IMR-90 (cell line): ENCODE results near the gene CXCL9. TPM values are rescaled to one million over a fixed set of nuclear protein-coding genes. Genes with fewer than 3 reads are reported as not detected.

Source experiments
- ATAC-seq: fragments of 200-7000 bp; cut with Tn5 transposase; 2 replicates; pipeline ENCODE4 v1.9.1; 2020; ENCODE audit warnings: low read depth, mild to moderate bottlenecking, moderate library complexity
- BruUV-seq: library from RNA; stranded (reverse); fragments of 400-500 nt; replicated peaks from 2 replicates; lab custom pipeline; 2021; lab: Mats Ljungman, UMichigan
- CTCF ChIA-PET: fragments of 300-600 bp; formaldehyde crosslinking; extraction: SDS; loops from one replicate; lab custom pipeline; 2021; ENCODE audit warnings: antibody characterized with exemption; lab: Yijun Ruan, JAX
- POLR2A ChIA-PET: fragments of 300-600 bp; sonication (Branson Sonifier 250); formaldehyde crosslinking; loops from one replicate; lab custom pipeline; 2022; ENCODE audit warnings: antibody characterized with exemption; ENCODE audit not compliant: unreplicated experiment; lab: Charles Lee
- DNase-seq: peaks from one replicate; pipeline ENCODE4 v3.0.0; 2013
- H2AFZ ChIP-seq: replicated peaks from 2 replicates; pipeline ENCODE3; 2013; ENCODE audit warnings: low read length, mild to moderate bottlenecking; ENCODE audit not compliant: poor library complexity
- H2AK5ac ChIP-seq: 2 replicates; pipeline ENCODE4 v1.6.1; 2013; ENCODE audit warnings: low read depth, low read length, inconsistent platforms
- H2AK9ac ChIP-seq: replicated peaks from 2 replicates; pipeline ENCODE3; 2013; ENCODE audit warnings: mild to moderate bottlenecking, low read depth, low read length, moderate library complexity; ENCODE audit not compliant: poor library complexity
- H2BK120ac ChIP-seq: 2 replicates; pipeline ENCODE4 v1.6.1; 2013; ENCODE audit warnings: low read depth, low read length, inconsistent platforms
- H2BK15ac ChIP-seq: 3 replicates; pipeline ENCODE4 v1.6.1; 2013; ENCODE audit warnings: low read depth, low read length, inconsistent platforms
- H2BK20ac ChIP-seq: 2 replicates; pipeline ENCODE4 v1.6.1; 2013; ENCODE audit warnings: low read depth, mild to moderate bottlenecking, inconsistent platforms, low read length, moderate library complexity
- H2BK5ac ChIP-seq: 2 replicates; pipeline ENCODE4 v1.6.1; 2013; ENCODE audit warnings: mild to moderate bottlenecking, low read depth, low read length, inconsistent platforms; ENCODE audit not compliant: poor library complexity, severe bottlenecking
- H3K14ac ChIP-seq: replicated peaks from 2 replicates; pipeline ENCODE4 v1.6.1; 2013; ENCODE audit warnings: low read depth, low read length, inconsistent platforms
- H3K18ac ChIP-seq: 2 replicates; pipeline ENCODE4 v1.6.1; 2013; ENCODE audit warnings: low read depth, low read length, control low read depth
- H3K23ac ChIP-seq: 2 replicates; pipeline ENCODE4 v1.6.1; 2013; ENCODE audit warnings: low read depth, low read length, inconsistent platforms
- H3K27ac ChIP-seq: 2 replicates; pipeline ENCODE4 v1.5.1; 2013; ENCODE audit warnings: mild to moderate bottlenecking, control low read depth, low read length; ENCODE audit not compliant: insufficient read depth
- H3K27me3 ChIP-seq: 2 replicates; pipeline ENCODE4 v1.6.1; 2013; ENCODE audit warnings: low read length; ENCODE audit not compliant: control insufficient read depth, insufficient read depth
- H3K36me3 ChIP-seq: 2 replicates; pipeline ENCODE4 v1.6.1; 2013; ENCODE audit warnings: low read length, mixed read lengths; ENCODE audit not compliant: control insufficient read depth, insufficient read depth
- H3K4ac ChIP-seq: 2 replicates; pipeline ENCODE4 v1.6.1; 2013; ENCODE audit warnings: low read depth, low read length, inconsistent platforms
- H3K4me1 ChIP-seq: 2 replicates; pipeline ENCODE4 v1.6.1; 2013; ENCODE audit warnings: low read length, mixed read lengths; ENCODE audit not compliant: control insufficient read depth, insufficient read depth
- H3K4me2 ChIP-seq: 2 replicates; pipeline ENCODE4 v1.6.1; 2013; ENCODE audit warnings: low read depth, mild to moderate bottlenecking, control low read depth, low read length, moderate library complexity
- H3K4me3 ChIP-seq: 2 replicates; pipeline ENCODE4 v1.5.1; 2013; ENCODE audit warnings: low read depth, mild to moderate bottlenecking, control low read depth, low read length, moderate library complexity; ENCODE audit not compliant: insufficient read depth
- H3K56ac ChIP-seq: 2 replicates; pipeline ENCODE4 v1.6.1; 2013; ENCODE audit warnings: low read length, inconsistent platforms; ENCODE audit not compliant: insufficient read depth; ENCODE audit errors: extremely low read depth
- H3K79me1 ChIP-seq, 2 experiments: 2 replicates each; pipeline ENCODE4 v1.6.1; 2013; ENCODE audit warnings: low read length in 2 of 2, inconsistent platforms in 1 of 2, low read depth in 1 of 2
- H3K9ac ChIP-seq: 2 replicates; pipeline ENCODE4 v1.6.1; 2013; ENCODE audit warnings: low read depth, low read length, control low read depth
- H3K9me1 ChIP-seq: 2 replicates; pipeline ENCODE4 v1.6.1; 2013; ENCODE audit warnings: low read length, inconsistent platforms; ENCODE audit not compliant: insufficient read depth
- H3K9me3 ChIP-seq: 2 replicates; pipeline ENCODE4 v1.6.1; 2013; ENCODE audit warnings: low read length; ENCODE audit not compliant: control insufficient read depth, insufficient read depth
- H4K20me1 ChIP-seq: 2 replicates; pipeline ENCODE4 v1.6.1; 2013; ENCODE audit warnings: low read length, inconsistent platforms; ENCODE audit not compliant: insufficient read depth
- H4K5ac ChIP-seq: 2 replicates; pipeline ENCODE4 v1.6.1; 2013; ENCODE audit warnings: mild to moderate bottlenecking, low read depth, low read length, control low read depth
- H4K8ac ChIP-seq, 2 experiments: 2 replicates each; pipeline ENCODE4 v1.6.1; 2013; ENCODE audit warnings: low read depth in 2 of 2, low read length in 2 of 2, control low read depth in 1 of 2, inconsistent platforms in 1 of 2
- H4K91ac ChIP-seq: 2 replicates; pipeline ENCODE4 v1.6.1; 2013; ENCODE audit warnings: low read depth, low read length, inconsistent platforms; ENCODE audit not compliant: insufficient read depth
- BHLHE40 ChIP-seq: fragments of 150-350 bp; IDR thresholded peaks from 2 replicates; pipeline ENCODE4 v1.6.1; 2016; ENCODE audit warnings: mild to moderate bottlenecking, low read depth, low read length
- MAFK ChIP-seq: IDR thresholded peaks from 2 replicates; pipeline ENCODE4 v1.6.1; 2012; ENCODE audit warnings: low read depth, low read length, improper control_type of control experiment
- MXI1 ChIP-seq: IDR thresholded peaks from 2 replicates; pipeline ENCODE4 v1.6.1; 2012; ENCODE audit warnings: low read depth, mild to moderate bottlenecking, low read length, moderate library complexity, borderline replicate concordance
- NFE2L2 ChIP-seq: fragments of 150-350 bp; IDR thresholded peaks from 2 replicates; pipeline ENCODE4 v1.6.1; 2016; ENCODE audit warnings: low read depth, mild to moderate bottlenecking, low read length
- RAD21 ChIP-seq: IDR thresholded peaks from 2 replicates; pipeline ENCODE4 v1.6.1; 2012; ENCODE audit warnings: low read length, improper control_type of control experiment
- RCOR1 ChIP-seq: IDR thresholded peaks from 2 replicates; pipeline ENCODE4 v1.6.1; 2012; ENCODE audit warnings: mild to moderate bottlenecking, low read length, improper control_type of control experiment; ENCODE audit not compliant: insufficient replicate concordance
- WGBS, 2 experiments: methylation state at CpG; one replicate each; pipeline versions ENCODE4 v1.1.5 to v1.1.7; 2013; ENCODE audit warnings: missing lambda C conversion rate in 2 of 2; ENCODE audit not compliant: insufficient read length in 1 of 2; ENCODE audit errors: extremely low coverage in 2 of 2; 5-methylcytosine and 5-hydroxymethylcytosine counted together
- dilution Hi-C: fragments of 300-500 bp; cut with HindIII; formaldehyde crosslinking; loops from one replicate; pipeline ENCODE4 v1.14.3; 2018; ENCODE audit warnings: low sequenced_read_pairs; ENCODE audit not compliant: unreplicated experiment
- in situ Hi-C: fragments of 300-500 bp; cut with MboI; formaldehyde crosslinking; loops from 3 replicates; pipeline ENCODE4 v1.14.3; 2019; ENCODE audit warnings: low sequenced_read_pairs, inconsistent platforms, mixed read lengths
- intact Hi-C: fragments of 100-400 bp; cut with micrococcal nuclease; formaldehyde crosslinking; loops from 2 replicates; pipeline ENCODE4 v1.10.0; 2022
- polyA plus RNA-seq, 3 experiments: library from polyadenylated mRNA; depleted of rRNA; stranded (reverse); fragments of >200 nt; gene quantifications; 2 replicates each; pipeline ENCODE4 v1.2.3, GENCODE V29; 2012; ENCODE audit warnings: low replicate concordance in 1 of 3
- total RNA-seq: library from RNA; depleted of rRNA; stranded (reverse); fragments of >200 nt; gene quantifications from 2 replicates; pipeline ENCODE4 v1.2.3, GENCODE V29; 2012

CXCL9 gene
- total and polyA plus RNA-seq, 2 of the 4 experiments (the other 2 are of a cell fraction), result not detected

DNA sequence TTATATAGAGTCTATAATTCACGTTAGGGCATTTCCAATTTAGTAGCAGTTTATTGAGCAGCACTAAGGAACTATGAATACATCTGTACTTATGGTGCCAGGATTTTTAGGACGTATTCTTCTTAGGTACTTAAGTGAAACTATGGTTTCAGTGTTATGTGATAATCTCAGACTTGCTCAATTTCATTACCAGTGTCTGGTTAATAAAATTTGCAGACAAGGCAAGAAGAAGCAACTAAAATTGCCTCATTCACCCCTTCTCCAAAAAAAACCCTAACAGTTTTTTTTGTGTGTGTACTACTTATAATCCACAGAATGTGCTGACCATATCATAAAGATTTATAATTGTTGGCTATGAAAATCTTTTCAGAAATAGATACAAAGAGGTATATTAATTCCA is 22.0 kb upstream of the CXCL9 start:
- H2BK15ac ChIP-seq, result no peak overlapping the region
- no peak overlapping the region for H3K4me3 ChIP-seq
- no peak overlapping the region for H3K56ac ChIP-seq
- H3K27ac ChIP-seq, result no peak overlapping the region
- H3K36me3 ChIP-seq, result no peaks in the 10 kb centered on the region
- no peak for DNase-seq
- no CpG with 5 or more reads among the region's 2 CpGs for WGBS, 2 experiments
- no peak overlapping the region for H2BK20ac ChIP-seq
- ChIA-PET CTCF (no interaction called here), POLR2A (no interaction called here)
- H3K9ac ChIP-seq, result no peak overlapping the region
- H3K4me1 ChIP-seq, result no peaks in the 10 kb centered on the region
- no peak overlapping the region for H2BK120ac ChIP-seq
- no peak overlapping the region for H4K5ac ChIP-seq
- H2AK5ac ChIP-seq, result no peak overlapping the region
- in situ Hi-C loops (no loop called here), dilution Hi-C loops (no loop called here), intact Hi-C loops (loop anchor here (2.0 kb wide), 1 partner anchor 16 kb away; no protein-coding TSS in a partner anchor)
- H4K91ac ChIP-seq, result no peak overlapping the region
- no peaks in the 10 kb centered on the region for H3K9me1 ChIP-seq
- H2AFZ ChIP-seq, result no peak overlapping the region
- H3K23ac ChIP-seq, result no peak overlapping the region
- no TSS peak for BruUV-seq
- H3K4ac ChIP-seq, result no peak overlapping the region
- no peaks in the 10 kb centered on the region for H4K20me1 ChIP-seq
- H3K79me1 ChIP-seq, result no peaks in the 10 kb centered on the region
- no peak overlapping the region for H2BK5ac ChIP-seq
- H3K4me2 ChIP-seq, result no peak overlapping the region
- ATAC-seq, result no peak
- no peak overlapping the region for H3K14ac ChIP-seq
- H4K8ac ChIP-seq, result no peak overlapping the region
- no peak overlapping the region for H2AK9ac ChIP-seq
- TF ChIP-seq MXI1, result no peak
- no peak for TF ChIP-seq RCOR1
- peak; percentile 11; the same call in 1 of the 2 replicates for TF ChIP-seq MAFK
- TF ChIP-seq NFE2L2, result no peak
- no peak for TF ChIP-seq RAD21
- no peak for TF ChIP-seq BHLHE40
- no peak overlapping the region for H3K18ac ChIP-seq
- H3K27me3 ChIP-seq, result peaks cover 3% of the 10 kb centered on the region; the same call in 1 of the 2 replicates
- no peaks in the 10 kb centered on the region for H3K9me3 ChIP-seq
